K562 (cell line): ENCODE results near the gene SETDB1. TPM values are rescaled to one million over a fixed set of nuclear protein-coding genes. Genes with fewer than 3 reads are reported as not detected.

ENCODE experiments used
- ATF6 ChIP-seq: sonication (generic); formaldehyde crosslinking; IDR thresholded peaks from 2 replicates; pipeline ENCODE4 v1.4.0; 2020; ENCODE audit warnings: mild to moderate bottlenecking, missing genetic modification reagents
- KHSRP ChIP-seq: fragments of 450-650 bp; IDR thresholded peaks from 2 replicates; pipeline ENCODE4 v1.6.1; 2017
- MTA2 ChIP-seq: fragments of 450-650 bp; IDR thresholded peaks from 2 replicates; pipeline ENCODE4 v1.6.1; 2016; ENCODE audit warnings: low read depth
- NFIX ChIP-seq: fragments of 250-450 bp; sonication (Bioruptor Pico); IDR thresholded peaks from 2 replicates; pipeline ENCODE4 v1.4.0; 2020; ENCODE audit warnings: low read depth, mild to moderate bottlenecking, moderate library complexity
- PURB ChIP-seq: sonication (generic); formaldehyde crosslinking; IDR thresholded peaks from 2 replicates; pipeline ENCODE4 v1.9.0; 2021; ENCODE audit warnings: low read depth, mild to moderate bottlenecking, missing genetic modification reagents
- TOE1 ChIP-seq, 2 experiments: fragments of 450-650 bp in 1 of 2; sonication (generic) in 1 of 2; formaldehyde crosslinking in 1 of 2; IDR thresholded peaks; 2 replicates each; pipeline versions ENCODE4 v1.7.1 to v1.8.0; 2016 to 2022; ENCODE audit warnings: borderline replicate concordance in 2 of 2, mild to moderate bottlenecking in 2 of 2, antibody characterized with exemption in 1 of 2, inconsistent platforms in 1 of 2, low read depth in 1 of 2, missing genetic modification reagents in 1 of 2, moderate library complexity in 1 of 2
- ZNF41 ChIP-seq: fragments of 250-450 bp; sonication (Bioruptor Pico); conservative IDR thresholded peaks from 2 replicates; pipeline ENCODE4 v1.4.0; 2020; ENCODE audit warnings: mild to moderate bottlenecking
- polyA plus RNA-seq, 8 experiments: library from polyadenylated mRNA; depleted of rRNA in 4 of 8; stranded (reverse) in 5 of 8; unstranded in 3 of 8; fragments of >200 nt; fragmentation: Nextera tagmentation in 2 of 8; fragmentation: Illumina TruSeq in 1 of 8; extraction: Ambion mirVana in 2 of 8; extraction: Trizol in 1 of 8; gene quantifications; 2 replicates each; pipeline versions ENCODE4 v1.2.1 to v1.2.3, GENCODE V29; 2011 to 2014; ENCODE audit warnings: inconsistent platforms in 1 of 8, missing spikeins in 1 of 8
- total RNA-seq, 7 experiments: library from RNA; depleted of rRNA in 6 of 7; stranded (reverse); fragments of >200 nt in 6 of 7; fragmentation: Illumina TruSeq in 2 of 7; extraction: Trizol in 2 of 7; gene quantifications; 2 replicates each; pipeline versions ENCODE4 v1.2.1 to v1.2.3, GENCODE V29; 2011 to 2021; ENCODE audit warnings: low replicate concordance in 1 of 7
- TF ChIP-seq, protein P1 (sequence below): fragments of 250-450 bp; sonication (Bioruptor Pico); IDR thresholded peaks from 2 replicates; pipeline ENCODE4 v1.9.0; 2021; ENCODE audit warnings: mild to moderate bottlenecking, inconsistent platforms
- TF ChIP-seq, protein P2 (sequence below): fragments of 250-450 bp; sonication (Bioruptor Pico); IDR thresholded peaks from 2 replicates; pipeline ENCODE4 v1.5.0; 2021
- TF ChIP-seq, protein P3 (sequence below): fragments of 450-650 bp; formaldehyde crosslinking; IDR thresholded peaks from 2 replicates; pipeline ENCODE4 v1.4.0; 2020; ENCODE audit warnings: mild to moderate bottlenecking, moderate library complexity

Gene SETDB1
- total and polyA plus RNA-seq, 9 of the 15 experiments (the other 6 are each of a cell fraction or from before 2014, with no cell fraction given): 21.5 to 64.4 (median 42.0) TPM

DNA sequence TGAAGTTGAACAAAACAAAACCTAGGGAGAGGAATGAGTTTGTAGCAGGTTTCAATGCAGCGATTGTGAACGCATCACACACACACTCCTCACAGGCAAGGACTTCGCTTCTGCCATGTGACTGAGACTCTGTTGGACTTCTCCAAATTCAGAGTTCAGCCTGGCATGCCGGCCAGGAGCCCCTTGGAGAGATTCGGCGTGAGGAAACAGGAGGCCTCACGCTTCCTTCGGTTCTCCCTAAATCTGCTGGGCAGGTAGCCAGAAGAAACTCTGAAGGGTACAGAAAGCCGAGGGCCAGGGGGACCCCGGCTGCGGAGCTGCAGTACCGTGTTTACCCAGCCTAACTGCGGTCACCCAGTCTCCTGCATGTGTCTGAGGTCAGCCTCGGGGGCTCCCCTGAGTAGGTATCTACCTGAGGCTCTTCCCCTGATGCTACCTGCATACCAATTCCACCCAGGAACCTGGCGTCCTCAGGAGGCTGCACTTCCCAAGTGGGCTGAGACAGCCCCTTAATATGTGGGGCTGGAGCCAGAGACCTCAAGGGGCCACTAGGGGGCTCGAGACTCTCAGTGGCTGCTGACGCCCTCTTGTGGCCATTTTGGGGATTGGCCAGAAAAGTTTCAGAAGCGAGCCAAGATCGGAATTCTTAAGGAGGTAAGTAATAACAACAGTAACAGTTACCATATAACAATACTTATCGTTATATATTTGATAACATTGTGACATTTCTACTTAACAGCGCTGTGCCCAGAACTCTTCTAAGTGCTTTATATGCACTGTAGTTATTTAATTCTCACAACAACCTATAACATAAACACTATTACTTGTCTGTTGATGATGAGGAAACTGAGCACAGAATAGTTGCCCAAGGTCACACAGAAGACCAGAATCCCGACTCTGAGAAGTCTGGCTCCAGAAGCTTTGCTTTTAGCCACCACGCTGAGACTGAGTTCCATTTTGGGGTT is 53.2 kb downstream of the SETDB1 start (continued):
- TF ChIP-seq ATF6 (CRISPR knock-in tag): no peak
- TF ChIP-seq, protein P1, sequence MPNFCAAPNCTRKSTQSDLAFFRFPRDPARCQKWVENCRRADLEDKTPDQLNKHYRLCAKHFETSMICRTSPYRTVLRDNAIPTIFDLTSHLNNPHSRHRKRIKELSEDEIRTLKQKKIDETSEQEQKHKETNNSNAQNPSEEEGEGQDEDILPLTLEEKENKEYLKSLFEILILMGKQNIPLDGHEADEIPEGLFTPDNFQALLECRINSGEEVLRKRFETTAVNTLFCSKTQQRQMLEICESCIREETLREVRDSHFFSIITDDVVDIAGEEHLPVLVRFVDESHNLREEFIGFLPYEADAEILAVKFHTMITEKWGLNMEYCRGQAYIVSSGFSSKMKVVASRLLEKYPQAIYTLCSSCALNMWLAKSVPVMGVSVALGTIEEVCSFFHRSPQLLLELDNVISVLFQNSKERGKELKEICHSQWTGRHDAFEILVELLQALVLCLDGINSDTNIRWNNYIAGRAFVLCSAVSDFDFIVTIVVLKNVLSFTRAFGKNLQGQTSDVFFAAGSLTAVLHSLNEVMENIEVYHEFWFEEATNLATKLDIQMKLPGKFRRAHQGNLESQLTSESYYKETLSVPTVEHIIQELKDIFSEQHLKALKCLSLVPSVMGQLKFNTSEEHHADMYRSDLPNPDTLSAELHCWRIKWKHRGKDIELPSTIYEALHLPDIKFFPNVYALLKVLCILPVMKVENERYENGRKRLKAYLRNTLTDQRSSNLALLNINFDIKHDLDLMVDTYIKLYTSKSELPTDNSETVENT (CRISPR knock-in tag): no peak
- no peak for TF ChIP-seq KHSRP
- 0 out of 2 replicates have a peak, but pooled peaks have one; percentile 32 for TF ChIP-seq ZNF41 (CRISPR knock-in tag)
- TF ChIP-seq TOE1 (IDR thresholded peaks at IDR 0.05; ENCODE audit: borderline replicate concordance): peak; percentile 31; the same call in 1 of the 2 replicates
- no peak for TF ChIP-seq TOE1 (CRISPR knock-in tag; IDR thresholded peaks at IDR 0.05; ENCODE audit: borderline replicate concordance, low read depth)
- TF ChIP-seq, protein P2, sequence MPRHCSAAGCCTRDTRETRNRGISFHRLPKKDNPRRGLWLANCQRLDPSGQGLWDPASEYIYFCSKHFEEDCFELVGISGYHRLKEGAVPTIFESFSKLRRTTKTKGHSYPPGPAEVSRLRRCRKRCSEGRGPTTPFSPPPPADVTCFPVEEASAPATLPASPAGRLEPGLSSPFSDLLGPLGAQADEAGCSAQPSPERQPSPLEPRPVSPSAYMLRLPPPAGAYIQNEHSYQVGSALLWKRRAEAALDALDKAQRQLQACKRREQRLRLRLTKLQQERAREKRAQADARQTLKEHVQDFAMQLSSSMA (CRISPR knock-in tag): no peak
- no peak for TF ChIP-seq PURB (CRISPR knock-in tag)
- no peak for TF ChIP-seq MTA2
- TF ChIP-seq, protein P3, sequence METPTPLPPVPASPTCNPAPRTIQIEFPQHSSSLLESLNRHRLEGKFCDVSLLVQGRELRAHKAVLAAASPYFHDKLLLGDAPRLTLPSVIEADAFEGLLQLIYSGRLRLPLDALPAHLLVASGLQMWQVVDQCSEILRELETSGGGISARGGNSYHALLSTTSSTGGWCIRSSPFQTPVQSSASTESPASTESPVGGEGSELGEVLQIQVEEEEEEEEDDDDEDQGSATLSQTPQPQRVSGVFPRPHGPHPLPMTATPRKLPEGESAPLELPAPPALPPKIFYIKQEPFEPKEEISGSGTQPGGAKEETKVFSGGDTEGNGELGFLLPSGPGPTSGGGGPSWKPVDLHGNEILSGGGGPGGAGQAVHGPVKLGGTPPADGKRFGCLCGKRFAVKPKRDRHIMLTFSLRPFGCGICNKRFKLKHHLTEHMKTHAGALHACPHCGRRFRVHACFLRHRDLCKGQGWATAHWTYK (CRISPR knock-in tag): 0 out of 2 replicates have a peak, but pooled peaks have one; percentile 20
- TF ChIP-seq NFIX (CRISPR knock-in tag): no peak
